NCI-H446 treated with DMSO at 0.1 percent for 48 hours (cell line): Measurements from ENCODE around the gene FRMD4A.

Experiments
- DNase-seq: peaks from one replicate; lab custom pipeline; 2025; lab: John Stamatoyannopoulos, UW

FRMD4A gene

GRCh38 chr10:14330388-14331061 is at the start of gene FRMD4A:
Gene FRMD4A, minus strand, starts transcription at chr10:14330924.
- DNase-seq, result no peak

- DNase-seq, result no peak
Measured at GRCh38 chr10:14379556-14380280, 49.0 kb upstream of the FRMD4A start.

- no peak for DNase-seq
Measured at GRCh38 chr10:14378387-14378960, 47.8 kb upstream of the FRMD4A start.

GRCh38 chr10:14377591-14378175 is 47.0 kb upstream of the FRMD4A start:
- no peak for DNase-seq

- no peak for DNase-seq
Measured at GRCh38 chr10:14374745-14375445, 44.2 kb upstream of the FRMD4A start.

- DNase-seq, result no peak
Measured at GRCh38 chr10:14372606-14373005, 41.9 kb upstream of the FRMD4A start.

- peak; percentile 20 for DNase-seq
Measured at GRCh38 chr10:14371581-14371980, 40.9 kb upstream of the FRMD4A start.

GRCh38 chr10:14370894-14371293 is 40.2 kb upstream of the FRMD4A start:
- no peak for DNase-seq

GRCh38 chr10:14369906-14370305 is 39.2 kb upstream of the FRMD4A start:
- no peak for DNase-seq

- DNase-seq, result no peak
Measured at GRCh38 chr10:14366760-14367159, 36.0 kb upstream of the FRMD4A start.

GRCh38 chr10:14365266-14365665 is 34.5 kb upstream of the FRMD4A start:
- no peak for DNase-seq

GRCh38 chr10:14362104-14362503 is 31.4 kb upstream of the FRMD4A start:
- no peak for DNase-seq

GRCh38 chr10:14360961-14361360 is 30.2 kb upstream of the FRMD4A start:
- DNase-seq, result no peak

GRCh38 chr10:14360515-14360914 is 29.8 kb upstream of the FRMD4A start:
- no peak for DNase-seq

- peak; percentile 39 for DNase-seq
Measured at GRCh38 chr10:14358886-14359573, 28.3 kb upstream of the FRMD4A start.

GRCh38 chr10:14356921-14357320 is 26.2 kb upstream of the FRMD4A start:
- DNase-seq, result no peak

- DNase-seq, result no peak
Measured at GRCh38 chr10:14355750-14356149, 25.0 kb upstream of the FRMD4A start.

- no peak for DNase-seq
Measured at GRCh38 chr10:14353291-14353913, 22.7 kb upstream of the FRMD4A start.

GRCh38 chr10:14350006-14350405 is 19.3 kb upstream of the FRMD4A start:
- DNase-seq, result no peak

GRCh38 chr10:14349081-14349480 is 18.4 kb upstream of the FRMD4A start:
- peak; percentile 54 for DNase-seq

GRCh38 chr10:14345262-14345661 is 14.5 kb upstream of the FRMD4A start:
- DNase-seq, result no peak
